Measurements from ENCODE around the gene MIGA2.
"Not testable (repeated sequence)": the region's sequence is repeated elsewhere in the genome, so short reads cannot be mapped to it uniquely, and the experiment has no call there.

MIGA2 gene

DNA sequence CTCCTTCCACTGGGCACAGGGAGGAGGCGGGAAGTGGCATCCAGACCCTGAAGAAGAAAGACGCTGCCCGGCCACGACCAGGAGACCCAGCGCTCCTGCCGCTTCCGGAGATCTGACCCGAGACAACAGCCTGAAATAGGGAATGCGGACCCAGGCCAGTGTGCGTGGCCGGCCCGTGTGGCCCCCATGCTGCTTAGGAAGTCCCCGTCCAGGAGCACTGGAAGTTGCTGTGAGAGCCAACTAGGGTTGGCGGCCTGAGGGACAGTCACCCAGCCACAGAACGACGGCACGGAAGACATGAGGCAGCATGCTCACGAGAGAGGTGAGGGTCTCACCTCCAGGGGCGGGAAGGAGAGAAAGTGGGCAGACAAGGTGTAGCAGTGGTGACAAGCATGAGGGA lies 25.3 kb upstream of the MIGA2 start:
- DNase-seq = no peak

DNA sequence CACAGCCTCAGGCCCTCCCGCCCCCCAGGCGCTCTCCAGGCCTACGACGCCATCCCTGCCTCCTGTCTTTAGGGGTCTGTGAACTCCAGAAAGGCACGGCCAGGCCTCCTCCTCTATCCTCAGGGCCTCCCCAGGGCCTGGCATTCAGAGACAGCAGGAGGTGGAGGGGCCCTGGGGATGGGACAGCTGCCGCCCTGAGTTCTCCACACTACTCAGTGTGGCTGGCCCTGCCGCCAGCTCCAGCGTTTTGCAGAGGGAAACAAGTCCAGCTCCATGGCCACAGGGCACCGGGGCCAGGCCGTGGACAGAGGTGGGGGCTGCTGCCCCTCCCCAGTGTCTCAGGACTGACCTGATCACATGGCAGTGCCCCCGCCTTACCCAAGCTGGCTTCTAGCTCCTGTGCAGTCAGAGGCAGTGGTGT lies 24.7 kb upstream of the MIGA2 start:
- DNase-seq = no peak

DNA sequence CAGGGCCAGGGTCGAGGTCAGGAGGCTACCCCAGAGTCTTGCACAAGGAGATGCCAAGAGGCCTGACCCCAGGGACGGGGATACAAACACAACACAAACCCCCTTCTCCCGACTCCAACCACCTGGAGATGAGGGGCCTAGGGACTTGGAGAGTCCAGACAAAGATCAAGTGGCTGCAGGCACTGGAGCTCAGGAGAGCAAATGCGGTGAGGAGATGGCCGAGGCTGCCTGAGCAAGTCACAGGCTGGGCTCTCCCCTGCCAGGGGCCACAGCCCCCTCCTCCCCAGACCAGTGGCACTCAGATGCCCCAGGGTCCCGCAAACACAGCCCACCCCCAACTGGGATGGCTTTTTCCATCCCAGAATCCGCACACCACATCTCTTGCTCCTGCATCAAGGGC lies 24.1 kb upstream of the MIGA2 start:
- no peak for DNase-seq

DNA sequence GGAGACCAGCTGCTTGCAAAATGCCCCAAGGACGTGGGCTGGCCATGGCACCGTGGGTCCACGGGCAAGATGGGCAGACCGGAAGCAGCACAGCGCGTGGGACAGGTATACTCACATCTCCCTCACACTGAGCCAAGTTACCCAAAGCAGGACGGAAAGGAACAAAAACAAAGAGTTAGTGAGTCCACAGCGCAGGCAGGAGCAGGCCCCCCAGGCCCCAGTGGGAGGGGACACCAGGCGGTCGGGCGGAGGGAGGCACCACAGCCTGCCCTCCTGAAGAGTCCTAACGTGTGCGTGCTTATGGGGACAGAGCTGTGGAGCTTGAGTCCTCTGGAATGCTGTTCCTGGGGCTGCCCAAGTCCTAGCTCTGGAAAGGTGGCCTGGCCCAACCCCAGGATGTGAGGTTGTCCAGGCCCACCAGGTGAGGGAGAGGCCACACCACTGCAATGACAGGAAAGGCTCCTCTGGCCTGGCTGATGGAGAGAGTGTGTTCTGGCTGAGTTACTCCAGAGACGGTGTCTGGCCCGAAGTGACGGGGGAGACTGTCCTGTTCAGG lies 23.5 kb upstream of the MIGA2 start:
- DNase-seq = no peak

DNA sequence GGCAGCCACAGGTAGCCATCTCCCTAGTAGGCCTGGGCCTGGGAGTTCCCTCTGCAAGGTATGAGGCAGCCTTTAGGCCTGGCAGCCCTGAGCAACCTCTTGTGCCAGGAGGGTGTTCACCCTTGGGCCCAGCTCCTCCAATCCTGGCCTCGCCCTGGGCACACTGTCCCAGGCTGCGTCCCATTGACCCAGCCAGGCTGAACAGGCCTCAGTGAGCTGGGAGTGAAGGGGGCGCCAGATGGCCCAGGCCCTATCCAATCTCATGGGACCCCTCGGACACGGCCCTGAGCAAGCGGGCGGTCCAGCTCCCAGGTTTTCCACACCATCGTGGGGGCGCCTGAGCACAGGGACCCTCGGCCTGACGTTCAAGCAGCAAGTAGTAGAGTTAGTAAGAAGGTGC lies 22.8 kb upstream of the MIGA2 start:
- no peak for DNase-seq

DNA sequence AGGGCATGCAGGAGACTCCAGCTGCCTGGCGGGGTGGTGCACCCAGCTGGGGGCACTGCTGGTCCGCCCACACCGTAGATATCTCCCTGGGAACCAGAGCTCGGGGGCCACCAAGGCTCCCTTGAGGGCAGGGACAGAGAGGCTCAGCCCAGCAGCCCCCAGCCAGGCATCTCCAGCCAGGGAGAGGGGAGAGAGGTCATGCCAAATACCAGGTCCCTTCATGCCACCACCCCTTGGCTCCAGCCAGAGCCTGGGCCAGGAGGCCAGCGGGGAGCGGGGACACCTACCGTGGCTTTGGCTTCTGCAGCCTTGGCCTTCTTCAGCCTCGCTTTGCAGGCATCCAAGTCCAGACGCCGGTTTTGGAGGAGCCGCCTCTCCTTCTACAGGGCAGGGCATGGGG lies 22.3 kb upstream of the MIGA2 start:
- no peak for DNase-seq

DNA sequence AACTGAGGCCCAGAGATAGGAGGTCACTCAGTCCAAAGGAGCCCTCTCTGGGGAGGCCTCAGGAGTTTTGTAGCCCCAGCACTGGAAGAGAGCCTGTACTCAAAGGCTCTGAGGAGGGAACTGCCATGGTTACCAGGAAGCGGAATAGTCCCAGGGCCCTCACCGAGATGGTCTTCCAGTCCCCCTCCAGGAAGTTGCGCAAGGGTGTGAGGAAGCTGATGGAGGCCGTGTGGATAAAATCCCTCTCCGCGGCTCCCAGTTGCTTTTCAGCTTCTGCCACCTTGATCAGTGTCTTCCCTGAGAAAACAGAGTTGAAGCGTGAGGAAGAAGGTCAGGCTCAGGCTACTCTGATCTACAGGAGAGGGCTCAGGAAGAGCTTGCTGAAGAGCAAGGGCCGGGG lies 21.8 kb upstream of the MIGA2 start:
- DNase-seq = no peak

DNA sequence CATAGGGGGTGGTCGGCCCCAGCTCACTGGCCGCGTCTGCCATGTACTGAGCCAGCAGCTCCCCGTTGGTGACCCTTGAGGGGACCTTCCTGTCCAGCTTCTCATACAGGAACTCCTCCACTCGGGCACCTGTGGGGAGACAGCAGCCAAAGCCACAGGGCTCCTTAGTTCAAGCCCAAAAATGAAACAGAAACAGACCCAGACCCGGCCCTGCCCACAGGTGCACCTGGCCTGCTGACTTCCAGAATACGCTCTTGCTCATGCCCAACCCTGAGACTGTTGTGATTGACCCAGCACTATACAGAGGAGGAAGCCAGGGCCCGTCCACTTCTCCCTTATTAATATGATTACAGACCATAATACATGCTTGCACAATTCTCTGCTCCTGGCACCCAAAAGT lies 15.3 kb upstream of the MIGA2 start:
- no peak for DNase-seq

DNA sequence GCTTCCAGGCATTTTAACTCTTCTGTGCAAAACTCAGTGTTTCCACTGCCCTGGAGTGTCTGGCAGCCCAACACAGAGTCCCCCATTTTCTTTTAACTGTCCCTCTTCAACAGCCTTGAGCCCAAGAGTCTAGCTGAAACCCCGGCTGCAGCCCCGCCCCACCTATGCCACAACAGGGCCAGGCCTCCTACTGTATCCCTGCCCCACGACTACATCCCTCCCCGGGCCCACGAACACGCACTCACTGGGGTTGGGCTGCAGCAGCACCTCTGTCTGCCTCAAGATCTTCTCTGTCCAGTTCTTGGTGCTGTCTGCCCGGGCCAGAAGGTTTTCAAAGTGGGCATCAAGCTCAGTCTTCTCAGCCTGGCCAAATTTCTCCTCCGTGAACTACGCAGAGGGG lies 14.4 kb upstream of the MIGA2 start:
- DNase-seq = no peak

DNA sequence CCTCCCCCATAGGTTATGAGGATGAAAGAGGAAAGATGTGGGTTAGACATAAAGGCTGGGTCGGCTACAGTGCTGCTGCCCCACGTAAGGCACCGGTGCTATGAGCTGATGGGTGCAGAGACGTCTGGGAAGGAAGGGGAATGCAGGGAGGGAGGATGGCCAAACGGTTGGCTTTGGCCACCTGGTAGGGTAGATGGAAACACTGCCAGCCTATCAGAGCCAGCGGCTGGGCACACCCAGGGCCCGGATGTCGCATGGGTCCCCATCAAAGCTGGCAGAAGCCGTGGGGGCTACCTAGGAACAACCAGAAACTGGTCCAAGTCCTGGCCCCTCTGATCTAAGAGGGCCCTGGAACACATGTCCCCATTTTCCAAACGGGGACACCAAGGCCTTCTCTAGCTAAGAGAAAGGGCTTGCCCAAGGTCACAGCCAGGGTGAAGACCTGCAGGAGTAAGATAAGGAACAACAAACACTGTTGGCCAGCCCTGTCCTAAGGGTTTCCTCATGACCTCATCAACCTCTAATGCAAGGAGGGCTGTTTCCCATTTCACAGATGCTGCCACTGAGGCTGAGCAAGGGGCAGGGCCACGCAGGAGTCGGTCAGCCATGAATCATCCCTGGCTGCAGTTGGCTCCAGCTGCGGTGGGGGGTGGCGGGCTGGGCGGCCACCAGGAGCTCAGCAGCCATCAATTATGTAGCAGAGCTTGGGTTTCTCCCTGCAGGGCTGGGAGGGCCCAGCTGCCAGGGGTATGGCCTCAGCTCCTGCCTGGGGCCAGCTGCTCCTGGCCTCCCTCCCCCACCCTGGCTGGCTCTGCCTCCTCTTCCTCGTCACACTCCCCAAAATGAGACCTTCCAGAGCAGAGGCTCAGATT lies 13.2 kb upstream of the MIGA2 start:
- peak; percentile 61 for DNase-seq

DNA sequence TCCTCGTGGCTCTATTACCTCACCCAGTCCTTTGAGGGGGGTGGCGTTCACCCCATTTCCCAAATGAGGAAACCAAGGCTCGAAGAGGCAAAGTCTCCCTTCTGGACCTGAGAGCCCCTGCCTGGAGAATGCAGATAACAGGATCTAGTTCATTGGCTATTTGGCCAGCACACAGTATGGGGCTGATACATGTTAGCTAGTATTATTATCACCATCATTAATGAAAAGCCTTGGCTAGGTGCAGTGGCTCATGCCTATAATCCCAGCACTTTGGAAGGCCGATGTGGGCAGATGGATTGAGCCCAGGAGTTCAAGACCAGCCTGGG lies 12.6 kb upstream of the MIGA2 start:
- DNase-seq = no peak

DNA sequence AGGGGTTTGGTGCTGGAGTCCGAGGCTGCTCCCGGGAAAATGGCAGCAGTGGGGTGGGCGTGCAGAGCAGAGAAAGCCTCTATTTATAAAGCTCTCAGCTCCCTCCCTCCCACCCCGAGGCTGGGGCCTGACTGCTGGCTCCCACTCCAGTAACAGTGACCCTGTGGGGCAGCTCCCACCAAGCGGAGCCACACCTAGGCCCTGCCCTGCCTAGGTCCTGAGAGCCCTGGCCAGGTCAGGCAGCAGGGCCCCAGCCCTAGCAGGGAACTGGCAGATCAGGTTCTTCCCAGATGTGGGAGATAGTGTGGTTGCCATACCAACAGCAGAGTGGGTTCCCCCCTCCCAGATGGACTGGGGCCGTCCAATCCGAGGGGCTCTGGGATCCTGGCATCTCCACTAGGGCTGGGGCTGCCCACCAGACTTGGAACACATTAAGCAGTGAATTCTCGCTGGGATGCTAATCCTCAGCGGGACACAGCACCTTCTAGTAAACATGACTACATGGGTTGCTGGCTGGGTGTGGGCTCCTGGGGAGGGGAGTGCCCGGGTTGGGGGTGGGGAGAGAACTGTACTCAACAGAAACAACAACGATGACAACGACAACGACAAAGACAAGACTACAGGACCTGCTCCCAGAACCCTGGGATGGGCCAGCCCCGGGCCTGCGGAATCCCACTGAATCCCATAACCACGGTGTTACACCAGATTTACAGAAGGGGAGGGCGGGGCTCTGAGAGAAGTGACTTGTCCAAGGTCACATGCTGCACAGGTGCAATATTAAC lies 9.8 kb upstream of the MIGA2 start:
- DNase-seq = no peak

DNA sequence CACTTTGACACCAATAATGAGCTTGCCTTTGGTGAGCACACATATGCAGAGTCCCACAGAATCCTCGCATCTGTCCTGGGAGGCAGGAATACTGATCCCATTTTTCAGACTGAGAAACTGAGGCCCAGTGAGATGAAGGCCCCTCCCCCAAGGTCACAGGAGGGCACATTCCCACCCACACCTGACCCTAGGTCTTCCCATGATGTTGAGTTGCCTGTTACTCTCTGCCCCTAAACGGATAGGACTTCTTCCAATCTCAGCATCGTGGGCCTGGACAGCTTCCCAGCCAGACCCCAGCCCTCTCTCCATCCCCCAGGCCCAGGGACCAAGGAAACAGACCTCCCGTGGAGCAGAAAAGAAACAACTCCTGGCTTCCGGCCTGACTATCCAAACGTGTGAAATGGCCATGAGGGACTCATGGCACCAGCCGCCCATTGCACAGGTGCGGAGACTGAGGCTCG lies 9.2 kb upstream of the MIGA2 start:
- no peak for DNase-seq

DNA sequence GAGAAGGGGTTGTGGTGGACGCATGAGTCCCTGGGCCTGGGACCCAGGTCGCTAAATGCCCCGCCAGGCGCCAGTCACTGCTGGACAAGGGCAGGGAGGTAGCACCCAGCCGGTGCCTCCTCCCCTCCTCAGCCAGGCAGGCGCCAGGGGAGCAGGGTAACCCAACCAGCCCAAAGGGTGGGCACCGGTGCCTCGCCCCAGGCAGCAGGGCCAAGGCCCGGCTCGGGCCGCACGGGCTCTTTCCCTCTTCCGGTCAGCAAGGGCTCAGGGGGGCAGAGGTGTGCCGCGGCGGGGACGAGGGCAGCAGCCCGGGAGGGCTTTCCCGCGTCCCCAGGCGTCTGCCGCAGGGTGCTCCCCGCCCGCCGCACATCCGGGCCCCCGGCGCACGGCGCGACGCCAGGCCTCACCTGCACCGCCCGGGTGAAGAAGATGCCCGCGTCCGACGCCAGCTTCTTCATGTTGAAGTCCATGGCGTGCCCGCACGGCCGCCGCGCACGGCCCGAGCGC lies 8.7 kb upstream of the MIGA2 start:
- DNase-seq = no peak

DNA sequence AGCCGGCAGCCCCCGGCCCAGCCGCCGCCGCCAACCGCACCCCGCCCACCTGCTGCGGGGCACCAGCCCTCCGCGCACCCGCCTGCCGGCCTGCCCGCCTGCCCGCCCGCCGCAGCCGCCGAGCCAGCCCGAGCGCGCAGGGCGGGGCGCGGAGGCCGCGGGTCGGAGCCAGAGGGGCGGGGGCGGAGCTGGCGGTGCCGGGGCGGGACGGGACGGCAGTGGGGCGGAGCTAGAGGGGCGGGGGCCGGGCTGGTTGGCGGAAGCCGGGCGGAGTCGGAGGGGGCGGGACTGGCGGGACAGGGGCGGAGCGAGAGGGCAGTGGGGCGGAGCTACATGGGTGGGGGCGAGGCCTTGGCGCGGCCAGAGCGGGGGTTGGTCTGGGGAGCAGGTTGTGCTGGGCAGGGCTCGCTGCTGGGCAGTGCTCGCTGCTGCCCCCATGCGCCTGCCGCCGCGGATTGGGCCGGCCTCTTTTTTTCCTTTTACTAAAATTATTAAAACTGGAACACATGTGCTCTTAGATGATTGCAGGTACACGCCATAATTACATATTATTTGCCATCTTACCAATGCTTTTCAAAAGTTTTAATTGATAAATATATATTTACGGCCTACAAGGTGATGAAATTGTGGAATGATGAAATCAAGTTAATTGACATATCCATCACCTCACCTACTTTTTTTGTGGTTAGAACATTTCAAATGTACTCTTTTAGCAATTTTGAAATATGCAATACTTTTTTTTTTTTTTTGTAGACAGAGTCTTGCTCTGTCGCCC lies 8.0 kb upstream of the MIGA2 start, which contains the start of gene SH3GLB2:
Gene SH3GLB2, minus strand, starts transcription at position 140 of the 775 bp plus-strand sequence. CDS start 177 bp downstream, outside the sequence.
- DNase-seq = peak; percentile 92

DNA sequence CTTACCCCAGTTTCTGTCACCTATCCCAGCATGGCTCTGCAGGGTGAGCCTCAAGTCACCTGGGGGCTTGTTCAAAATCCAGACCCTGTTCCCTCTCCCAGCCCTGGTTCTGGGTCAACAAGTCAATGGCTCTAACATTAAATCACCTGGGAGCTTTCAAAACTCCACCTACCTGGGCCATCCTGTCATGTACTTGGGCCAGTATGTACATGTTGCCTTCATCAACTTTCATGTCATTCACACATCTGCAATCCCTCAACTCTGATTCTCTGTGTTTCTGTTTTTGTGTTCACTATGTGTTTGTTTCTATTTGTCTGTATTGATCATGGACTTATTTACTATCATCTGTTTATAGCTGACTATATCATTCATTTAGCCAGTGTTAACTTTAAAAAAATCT lies 6.2 kb upstream of the MIGA2 start:
- no peak for DNase-seq

DNA sequence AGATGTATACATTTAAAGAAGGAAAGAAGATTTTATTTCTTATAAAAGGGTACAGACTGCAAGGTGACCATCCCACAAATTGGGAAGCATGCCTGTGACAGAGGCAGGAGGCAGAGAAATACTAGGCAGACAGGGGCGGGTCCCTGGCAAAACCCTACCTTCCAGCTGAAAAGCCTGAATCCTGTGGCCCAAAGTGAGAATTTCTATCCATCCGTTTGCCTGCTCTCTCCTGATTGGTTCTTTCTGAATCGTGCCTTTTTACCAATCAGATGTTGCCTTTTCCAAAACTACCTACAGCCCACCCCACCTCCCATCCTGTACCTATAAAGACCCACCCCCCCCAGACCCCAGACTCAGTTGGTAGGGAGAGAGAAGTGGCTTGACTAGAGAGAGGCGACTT lies 4.9 kb upstream of the MIGA2 start:
- DNase-seq = no peak

DNA sequence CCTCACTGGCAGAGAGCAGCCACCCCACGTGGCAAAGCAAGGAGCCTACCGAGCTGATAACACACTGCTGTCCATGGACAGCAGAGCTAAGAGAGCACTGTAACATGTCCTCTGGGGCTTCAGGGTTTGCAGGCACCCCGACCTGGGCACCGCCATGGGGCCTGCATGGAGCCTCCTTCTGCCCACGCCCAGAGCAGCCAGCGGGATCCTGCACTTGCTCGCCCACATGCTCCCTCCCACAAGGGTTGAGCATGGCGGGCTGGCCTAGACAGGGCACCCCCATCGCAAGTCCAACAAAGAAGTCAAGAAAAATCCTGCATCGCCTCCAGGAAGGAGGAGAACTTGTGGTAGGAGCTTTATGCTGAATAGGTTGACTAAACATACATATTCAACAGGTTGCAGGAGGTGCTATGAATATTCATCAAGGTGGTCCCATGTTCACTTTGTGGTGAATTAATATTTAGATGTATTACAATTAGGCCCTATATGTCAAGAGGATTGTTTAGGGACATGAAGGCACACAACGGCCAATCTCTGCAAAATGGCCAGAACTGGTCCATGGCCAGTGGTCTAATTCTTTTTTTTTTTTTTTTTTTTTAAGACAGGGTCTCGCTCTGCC lies 3.8 kb upstream of the MIGA2 start:
- no peak for DNase-seq

DNA sequence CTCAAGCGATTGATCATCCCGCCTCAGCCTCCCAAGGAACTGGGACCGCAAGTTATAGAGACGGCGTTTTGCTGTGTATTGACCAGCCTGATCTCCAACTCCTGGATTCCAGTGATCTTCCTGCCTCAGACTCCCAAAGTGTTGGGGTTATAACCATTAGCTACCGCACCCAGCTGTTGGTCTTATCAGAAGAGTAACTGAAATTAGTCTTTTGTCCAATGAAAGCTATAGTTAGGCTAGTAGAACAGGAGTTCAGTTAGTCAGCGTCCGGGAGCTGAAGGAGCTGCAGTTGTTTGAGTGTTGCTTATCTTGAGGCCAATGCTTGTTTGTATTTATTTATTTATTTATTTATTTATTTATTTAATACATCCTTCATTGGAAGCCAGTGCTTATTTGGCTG lies 3.2 kb upstream of the MIGA2 start:
- no peak for DNase-seq

DNA sequence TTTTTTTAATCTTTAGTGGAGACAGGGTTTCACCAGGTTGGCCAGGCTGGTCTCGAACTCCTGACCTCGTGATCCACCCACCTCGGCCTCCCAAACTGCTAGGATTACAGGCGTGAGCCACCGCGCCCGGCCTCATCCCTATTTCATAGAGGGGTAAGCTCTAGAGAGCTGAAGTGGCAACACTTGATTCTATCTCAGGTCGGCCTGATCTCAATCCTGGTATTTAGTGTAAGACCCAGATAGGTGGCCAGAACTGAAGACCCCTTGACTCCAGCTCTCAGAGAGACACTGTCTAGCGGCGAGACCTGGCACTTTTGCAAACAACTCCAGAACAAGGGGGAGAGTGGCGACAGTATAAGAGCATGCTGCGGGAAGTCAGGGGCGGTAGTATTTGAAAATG lies 588 bp upstream of the MIGA2 start:
- not testable (repeated sequence) for DNase-seq

DNA sequence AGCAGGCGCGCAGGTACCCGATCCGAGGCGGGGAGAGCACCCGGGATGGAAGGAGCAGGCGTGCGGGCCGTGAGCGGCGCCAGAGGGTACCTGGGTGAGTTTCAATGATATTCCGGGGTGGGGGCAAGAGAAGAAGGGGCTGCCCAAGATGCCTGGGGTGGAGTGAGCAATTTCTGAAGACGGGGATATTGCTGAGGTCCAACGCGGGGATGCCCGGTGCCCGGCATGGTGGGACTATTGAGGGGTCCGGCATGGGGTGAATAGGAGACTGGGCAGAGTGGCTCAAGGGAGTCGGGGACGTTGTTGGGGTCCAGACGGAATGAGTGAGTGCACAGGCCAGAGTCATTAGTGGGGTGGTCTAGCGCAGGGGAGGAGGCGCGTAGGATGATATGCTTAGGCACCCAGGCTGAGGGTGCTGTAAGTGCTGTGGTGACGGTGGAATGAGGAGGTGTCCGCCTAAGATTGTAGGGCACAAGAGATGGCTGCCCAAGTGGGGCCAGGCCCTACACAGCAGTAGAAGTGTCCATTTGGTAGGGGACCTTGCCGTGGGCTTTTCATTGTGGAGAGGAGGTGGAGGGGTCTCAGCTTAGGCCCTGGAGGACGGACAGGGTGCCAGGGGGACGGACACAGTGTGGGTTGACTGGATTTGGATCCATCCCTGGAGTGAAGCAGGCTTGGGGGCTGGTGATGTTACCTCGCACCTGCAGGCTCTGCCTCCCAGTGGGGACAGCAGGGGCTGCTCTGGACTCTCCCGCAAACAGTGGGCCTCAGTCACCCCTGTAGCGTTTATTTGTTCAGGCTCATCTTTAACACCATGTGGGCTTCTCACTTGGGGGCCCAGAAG lies 719 bp downstream of the MIGA2 start:
- no peak for DNase-seq

DNA sequence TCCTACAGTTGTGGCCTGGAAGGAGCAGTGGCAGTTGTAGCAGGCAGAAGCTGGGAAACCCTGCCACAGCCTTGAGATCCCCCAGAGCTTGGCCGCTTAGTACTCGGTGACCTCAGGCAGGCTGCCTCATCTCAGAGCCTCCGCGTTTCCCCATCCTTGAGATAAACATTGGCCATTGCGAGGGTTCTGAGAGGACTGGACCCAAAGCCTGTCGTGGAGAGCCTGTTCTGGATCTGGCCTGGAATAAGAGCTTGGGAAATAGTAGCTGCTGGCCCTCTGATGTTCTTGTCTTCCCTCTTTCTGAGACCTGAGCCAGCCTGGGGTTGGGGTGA lies 1.3 kb downstream of the MIGA2 start:
- no peak for DNase-seq

All from fibroblast of skin of right biceps (primary cell).